HEK293T (cell line): Measurements from ENCODE around the gene HEYL.

Experiments
- CTCF ChIA-PET: fragments of 350-600 bp; formaldehyde crosslinking; extraction: SDS; loops from one replicate; lab custom pipeline; 2021; ENCODE audit warnings: antibody characterized with exemption, inconsistent platforms; lab: Yijun Ruan, JAX
- POLR2A ChIA-PET: fragments of 350-600 bp; formaldehyde crosslinking; extraction: SDS; loops from one replicate; lab custom pipeline; 2020; ENCODE audit warnings: antibody characterized with exemption, inconsistent platforms; lab: Yijun Ruan, JAX
- DNase-seq: peaks from one replicate; pipeline ENCODE4 v3.0.0; 2012; ENCODE audit warnings: mixed read lengths; ENCODE audit errors: extremely low spot score
- ARNT ChIP-seq: fragments of 450-650 bp; IDR thresholded peaks from 2 replicates; pipeline ENCODE4 v1.6.1; 2017; ENCODE audit warnings: mild to moderate bottlenecking
- BHLHE40 ChIP-seq: fragments of 450-650 bp; IDR thresholded peaks from 2 replicates; pipeline ENCODE4 v1.6.1; 2016; ENCODE audit warnings: mild to moderate bottlenecking, moderate library complexity, borderline replicate concordance
- CTBP1 ChIP-seq: fragments of 450-650 bp; IDR thresholded peaks from 2 replicates; pipeline ENCODE4 v1.6.1; 2016; ENCODE audit warnings: borderline replicate concordance
- ELF4 ChIP-seq: fragments of 450-650 bp; IDR thresholded peaks from 2 replicates; pipeline ENCODE4 v1.6.1; 2017; ENCODE audit warnings: antibody characterized with exemption
- FOXA1 ChIP-seq: fragments of 450-650 bp; IDR thresholded peaks from 2 replicates; pipeline ENCODE4 v1.6.1; 2016; ENCODE audit warnings: mild to moderate bottlenecking
- FOXK2 ChIP-seq: fragments of 450-650 bp; IDR thresholded peaks from 2 replicates; pipeline ENCODE4 v1.6.1; 2016; ENCODE audit warnings: mild to moderate bottlenecking
- FOXM1 ChIP-seq: fragments of 450-650 bp; IDR thresholded peaks from 2 replicates; pipeline ENCODE4 v1.6.1; 2017; ENCODE audit warnings: mild to moderate bottlenecking, borderline replicate concordance
- HDGF ChIP-seq: fragments of 450-650 bp; IDR thresholded peaks from 2 replicates; pipeline ENCODE4 v1.6.1; 2017; ENCODE audit warnings: antibody characterized with exemption, borderline replicate concordance
- L3MBTL2 ChIP-seq: fragments of 450-650 bp; conservative IDR thresholded peaks from 2 replicates; pipeline ENCODE4 v1.6.1; 2016; ENCODE audit warnings: mild to moderate bottlenecking
- LEF1 ChIP-seq: fragments of 450-650 bp; IDR thresholded peaks from 2 replicates; pipeline ENCODE4 v1.6.1; 2017; ENCODE audit warnings: mild to moderate bottlenecking, borderline replicate concordance
- NFRKB ChIP-seq: fragments of 450-650 bp; IDR thresholded peaks from 2 replicates; pipeline ENCODE4 v1.6.1; 2016; ENCODE audit warnings: mild to moderate bottlenecking, moderate library complexity
- SP1 ChIP-seq: fragments of 450-650 bp; IDR thresholded peaks from 2 replicates; pipeline ENCODE4 v1.6.1; 2017
- SUZ12 ChIP-seq: fragments of 450-650 bp; IDR thresholded peaks from 2 replicates; pipeline ENCODE4 v1.6.1; 2016; ENCODE audit warnings: mild to moderate bottlenecking
- TARDBP ChIP-seq: fragments of 450-650 bp; IDR thresholded peaks from 2 replicates; pipeline ENCODE4 v1.6.1; 2016
- ZNF384 ChIP-seq: fragments of 450-650 bp; IDR thresholded peaks from 2 replicates; pipeline ENCODE4 v1.6.1; 2016
- TF ChIP-seq, protein P1 (sequence below): fragments of 450-650 bp; IDR thresholded peaks from 2 replicates; pipeline ENCODE4 v1.6.1; 2016

HEYL gene

DNA sequence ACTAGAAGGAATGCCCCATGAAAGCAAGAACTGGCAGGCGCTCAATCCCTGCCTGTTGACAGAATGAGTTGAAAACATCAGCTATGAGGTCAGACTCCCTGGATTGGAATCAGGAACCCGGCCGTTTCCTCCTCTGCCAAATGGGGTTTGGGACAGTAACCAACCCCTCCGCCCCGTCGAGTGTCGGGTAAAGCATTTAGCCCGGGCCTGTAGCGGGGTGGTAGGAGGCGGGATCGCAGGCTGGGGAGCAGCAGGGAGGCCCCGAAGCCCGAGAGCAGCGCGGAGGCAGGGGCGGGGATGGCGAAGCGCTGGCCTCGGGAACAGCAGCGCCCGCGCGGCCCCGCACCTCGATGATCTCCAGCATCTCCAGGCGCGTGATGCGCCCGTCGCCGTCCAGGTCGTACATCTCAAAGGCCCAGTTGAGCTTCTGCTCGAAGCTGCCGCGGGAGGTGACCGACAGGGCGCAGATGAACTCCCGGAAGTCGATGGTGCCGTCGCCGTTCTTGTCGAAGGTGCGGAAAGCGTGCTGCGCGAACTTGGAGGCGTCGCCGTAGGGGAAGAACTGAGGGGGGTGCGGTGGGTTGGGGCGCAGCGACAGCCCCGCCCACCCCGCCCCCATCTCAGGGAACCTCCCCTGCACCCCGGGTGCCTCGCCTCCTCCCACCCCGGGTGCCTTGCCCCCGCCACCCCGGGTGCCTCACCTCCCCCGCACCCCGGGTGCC is 44.3 kb upstream of the HEYL start:
- DNase-seq, result no peak
- ChIA-PET POLR2A (no interaction called here), CTCF (interaction anchor here (1.0 kb wide), 1 partner anchor 12 kb away, joined by 5 read pairs; the partner anchor contains the start of gene NT5C1A)
- no peak for TF ChIP-seq LEF1
- TF ChIP-seq FOXA1, result no peak
- no peak for TF ChIP-seq TARDBP
- TF ChIP-seq SP1, result no peak
- TF ChIP-seq ELF4, result no peak
- no peak for TF ChIP-seq BHLHE40
- no peak for TF ChIP-seq ZNF384
- no peak for TF ChIP-seq CTBP1
- no peak for TF ChIP-seq L3MBTL2
- no peak for TF ChIP-seq NFRKB
- no peak for TF ChIP-seq HDGF
- no peak for TF ChIP-seq FOXK2

- no peak for TF ChIP-seq SP1
- TF ChIP-seq TARDBP, result no peak
- TF ChIP-seq, protein P1, sequence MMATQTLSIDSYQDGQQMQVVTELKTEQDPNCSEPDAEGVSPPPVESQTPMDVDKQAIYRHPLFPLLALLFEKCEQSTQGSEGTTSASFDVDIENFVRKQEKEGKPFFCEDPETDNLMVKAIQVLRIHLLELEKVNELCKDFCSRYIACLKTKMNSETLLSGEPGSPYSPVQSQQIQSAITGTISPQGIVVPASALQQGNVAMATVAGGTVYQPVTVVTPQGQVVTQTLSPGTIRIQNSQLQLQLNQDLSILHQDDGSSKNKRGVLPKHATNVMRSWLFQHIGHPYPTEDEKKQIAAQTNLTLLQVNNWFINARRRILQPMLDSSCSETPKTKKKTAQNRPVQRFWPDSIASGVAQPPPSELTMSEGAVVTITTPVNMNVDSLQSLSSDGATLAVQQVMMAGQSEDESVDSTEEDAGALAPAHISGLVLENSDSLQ, result no peak
- no peak for TF ChIP-seq ZNF384
- TF ChIP-seq FOXK2, result no peak
- no peak for TF ChIP-seq SUZ12
- no peak for TF ChIP-seq BHLHE40
- TF ChIP-seq ELF4, result no peak
- no peak for TF ChIP-seq NFRKB
- no peak for TF ChIP-seq L3MBTL2
- no peak for TF ChIP-seq FOXM1
- TF ChIP-seq LEF1, result no peak
- no peak for TF ChIP-seq CTBP1
- no peak for TF ChIP-seq FOXA1
- TF ChIP-seq ARNT, result no peak
- TF ChIP-seq HDGF, result no peak
- POLR2A ChIA-PET, result interaction anchor here (1.4 kb wide), 1 partner anchor 11 kb away, joined by 6 read pairs; no protein-coding TSS in a partner anchor
- CTCF ChIA-PET, result interaction anchor here (1.4 to 1.9 kb wide), 2 partner anchors 10 to 24 kb away, joined by 4 to 8 read pairs; partner anchors contain the start of gene NT5C1A
- DNase-seq, result no peak
Observed at GRCh38 chr1:39681999-39682398, 42.6 kb upstream of the HEYL start.

GRCh38 chr1:39681294-39681693 is 41.9 kb upstream of the HEYL start:
- CTCF ChIA-PET, result interaction anchor here (1.4 to 1.9 kb wide), 2 partner anchors 9 to 23 kb away, joined by 4 to 8 read pairs; partner anchors contain the start of gene NT5C1A
- POLR2A ChIA-PET, result interaction anchor here (1.4 kb wide), 1 partner anchor 10 kb away, joined by 6 read pairs; no protein-coding TSS in a partner anchor
- no peak for DNase-seq
- TF ChIP-seq CTBP1, result no peak

DNA sequence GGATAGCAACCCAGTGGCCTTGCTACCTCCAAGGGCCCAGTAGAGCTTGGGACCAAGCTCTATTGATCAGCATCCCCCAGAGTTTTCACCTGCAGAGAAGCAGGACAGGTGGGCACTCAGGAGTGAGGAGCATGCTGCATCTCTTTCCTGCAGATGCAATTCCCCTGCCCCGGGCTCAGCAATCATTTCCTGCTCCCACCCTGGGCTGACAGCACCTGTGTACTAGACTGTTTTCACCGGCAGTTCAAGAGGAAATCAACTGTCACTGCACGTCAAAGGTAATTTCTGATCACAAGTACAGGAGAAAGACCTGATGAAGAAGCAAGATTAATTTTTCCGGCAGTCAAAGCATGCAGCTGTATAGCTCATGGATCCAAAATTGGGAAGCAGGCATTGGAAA is 41.3 kb upstream of the HEYL start:
- no peak for DNase-seq
- ChIA-PET CTCF (interaction anchor here (1.4 to 1.9 kb wide), 2 partner anchors 9 to 23 kb away, joined by 4 to 8 read pairs; partner anchors contain the start of gene NT5C1A), POLR2A (interaction anchor here (1.4 kb wide), 1 partner anchor 10 kb away, joined by 6 read pairs; no protein-coding TSS in a partner anchor)
- TF ChIP-seq ARNT, result no peak

GRCh38 chr1:39679821-39680220 is 40.4 kb upstream of the HEYL start:
- no peak for DNase-seq
- CTCF ChIA-PET, result interaction anchor here (0.8 kb wide), 1 partner anchor 22 kb away, joined by 3 read pairs; no protein-coding TSS in a partner anchor
- TF ChIP-seq LEF1 (no peak), SP1 (no peak), BHLHE40 (no peak), HDGF (no peak), CTBP1 (no peak)
- POLR2A ChIA-PET, result no interaction called here

GRCh38 chr1:39678889-39679288 is 39.4 kb upstream of the HEYL start:
- TF ChIP-seq ARNT, result no peak
- no peak for TF ChIP-seq LEF1
- no peak for TF ChIP-seq L3MBTL2
- no peak for TF ChIP-seq CTBP1
- ChIA-PET POLR2A (interaction anchor here (0.9 kb wide), 1 partner anchor 14 kb away, joined by 3 read pairs; no protein-coding TSS in a partner anchor), CTCF (no interaction called here)
- no peak for DNase-seq

- no peak for DNase-seq
- TF ChIP-seq FOXM1, result no peak
- TF ChIP-seq, protein P1, result no peak
- TF ChIP-seq SUZ12, result no peak
- no peak for TF ChIP-seq HDGF
- no peak for TF ChIP-seq L3MBTL2
- TF ChIP-seq ZNF384, result no peak
- no peak for TF ChIP-seq BHLHE40
- TF ChIP-seq NFRKB, result no peak
- TF ChIP-seq TARDBP, result no peak
- TF ChIP-seq SP1, result no peak
- TF ChIP-seq CTBP1, result no peak
- no peak for TF ChIP-seq ARNT
- TF ChIP-seq ELF4, result no peak
- TF ChIP-seq LEF1, result no peak
- no peak for TF ChIP-seq FOXK2
- no peak for TF ChIP-seq FOXA1
- CTCF ChIA-PET, result interaction anchor here (0.6 kb wide), 1 partner anchor 92 kb away, joined by 3 read pairs; no protein-coding TSS in a partner anchor
- POLR2A ChIA-PET, result interaction anchor here (1.4 kb wide), 1 partner anchor 61 kb away, joined by 4 read pairs; the partner anchor contains the start of gene PPIE
Observed at GRCh38 chr1:39677645-39678044, 38.2 kb upstream of the HEYL start.
